Neural cell (in vitro differentiated cells): ENCODE results near the gene ZDHHC20. TPM values are rescaled to one million over a fixed set of nuclear protein-coding genes. Genes with fewer than 3 reads are reported as not detected.

Experiments used
- H2AFZ ChIP-seq: fragments of 200-600, 300-800 bp; sonication (generic), shearing (Covaris generic); 2 replicates; pipeline ENCODE4 v1.6.0; 2014; ENCODE audit warnings: low read depth, mild to moderate bottlenecking, antibody characterized with exemption, low read length, moderate library complexity
- H3F3A ChIP-seq: fragments of 200-600 bp; shearing (Covaris generic); 2 replicates; pipeline ENCODE4 v1.6.1; 2016; ENCODE audit warnings: mild to moderate bottlenecking, moderate library complexity, mixed read lengths, antibody characterized with exemption, low read length; ENCODE audit not compliant: insufficient read depth, poor library complexity, severe bottlenecking
- H3K27ac ChIP-seq: fragments of 200-600, 300-800 bp; sonication (generic), shearing (Covaris generic); 2 replicates; pipeline ENCODE4 v1.5.1; 2014; ENCODE audit warnings: mild to moderate bottlenecking, low read length, moderate library complexity
- H3K27me3 ChIP-seq: fragments of 300-800, 200-600 bp; sonication (generic), shearing (Covaris generic); 2 replicates; pipeline ENCODE4 v1.6.0; 2014; ENCODE audit warnings: mild to moderate bottlenecking, low read depth, low read length, moderate library complexity; ENCODE audit not compliant: insufficient read depth
- H3K36me3 ChIP-seq: fragments of 300-800, 200-600 bp; sonication (generic), shearing (Covaris generic); 2 replicates; pipeline ENCODE4 v1.5.1; 2014; ENCODE audit warnings: mild to moderate bottlenecking, antibody characterized with exemption, low read length, moderate library complexity; ENCODE audit not compliant: insufficient read depth
- H3K4me2 ChIP-seq: fragments of 300-800, 200-600 bp; sonication (generic), shearing (Covaris generic); 2 replicates; pipeline ENCODE4 v1.6.0; 2014; ENCODE audit warnings: mild to moderate bottlenecking, low read length
- H3K4me3 ChIP-seq: fragments of 300-800, 200-600 bp; sonication (generic), shearing (Covaris generic); 2 replicates; pipeline ENCODE4 v1.5.1; 2014; ENCODE audit warnings: mild to moderate bottlenecking, low read length, moderate library complexity
- H3K79me2 ChIP-seq: fragments of 200-600 bp; shearing (Covaris generic); replicated peaks from 2 replicates; pipeline ENCODE4 v1.6.0; 2014; ENCODE audit warnings: mild to moderate bottlenecking, low read length, moderate library complexity; ENCODE audit not compliant: insufficient read depth
- H3K9ac ChIP-seq: fragments of 300-800, 200-600 bp; sonication (generic), shearing (Covaris generic); 2 replicates; pipeline ENCODE4 v1.6.1; 2016; ENCODE audit warnings: mild to moderate bottlenecking, low read length, mixed read lengths
- H3K9me2 ChIP-seq: fragments of 200-600 bp; shearing (Covaris generic); 2 replicates; pipeline ENCODE4 v1.6.1; 2016; ENCODE audit warnings: mild to moderate bottlenecking, low read length, mixed read lengths; ENCODE audit not compliant: insufficient read depth
- H3K9me3 ChIP-seq: fragments of 200-600, 300-800 bp; sonication (generic), shearing (Covaris generic); 2 replicates; pipeline ENCODE4 v1.6.1; 2016; ENCODE audit warnings: mild to moderate bottlenecking, mixed run types, low read length, moderate library complexity, mixed read lengths
- H4K20me1 ChIP-seq: fragments of 200-600 bp; shearing (Covaris generic); 2 replicates; pipeline ENCODE4 v1.6.1; 2016; ENCODE audit warnings: mild to moderate bottlenecking, mixed run types; ENCODE audit not compliant: insufficient read depth
- CTCF ChIP-seq: fragments of 450-650 bp; IDR thresholded peaks from 2 replicates; pipeline ENCODE4 v1.5.1; 2014; ENCODE audit warnings: antibody characterized with exemption, mild to moderate bottlenecking, moderate library complexity; ENCODE audit not compliant: poor library complexity, severe bottlenecking
- EP300 ChIP-seq: fragments of 450-650 bp; conservative IDR thresholded peaks from 2 replicates; pipeline ENCODE4 v1.6.1; 2014; ENCODE audit warnings: antibody characterized with exemption, mild to moderate bottlenecking, moderate library complexity; ENCODE audit not compliant: poor library complexity, severe bottlenecking
- EZH2 ChIP-seq: fragments of 200-600, 300-800 bp; shearing (Covaris generic), sonication (generic); IDR thresholded peaks from 2 replicates; pipeline ENCODE4 v1.6.1; 2014; ENCODE audit warnings: antibody characterized with exemption, low read length, borderline replicate concordance, mild to moderate bottlenecking; ENCODE audit not compliant: insufficient read depth, poor library complexity, severe bottlenecking
- MXI1 ChIP-seq: fragments of 450-650 bp; conservative IDR thresholded peaks from 2 replicates; pipeline ENCODE4 v1.6.1; 2014; ENCODE audit warnings: antibody characterized with exemption, mild to moderate bottlenecking; ENCODE audit not compliant: poor library complexity, severe bottlenecking
- RAD21 ChIP-seq: fragments of 450-650 bp; conservative IDR thresholded peaks from 2 replicates; pipeline ENCODE4 v1.6.1; 2014; ENCODE audit warnings: antibody characterized with exemption, mild to moderate bottlenecking, moderate library complexity
- REST ChIP-seq: IDR thresholded peaks from 2 replicates; pipeline ENCODE4 v1.6.1; 2012; ENCODE audit warnings: borderline replicate concordance
- SMC3 ChIP-seq: fragments of 450-650 bp; conservative IDR thresholded peaks from 2 replicates; pipeline ENCODE4 v1.6.1; 2014; ENCODE audit warnings: antibody characterized with exemption, mild to moderate bottlenecking, moderate library complexity; ENCODE audit not compliant: poor library complexity
- TAF1 ChIP-seq: IDR thresholded peaks from 2 replicates; pipeline ENCODE4 v1.6.1; 2012; ENCODE audit warnings: low read depth
- polyA plus RNA-seq: library from polyadenylated mRNA; depleted of rRNA; stranded (reverse); fragments of >200 nt; gene quantifications from 2 replicates; pipeline ENCODE4 v1.2.3, GENCODE V29; 2014

ZDHHC20 gene
- polyA plus RNA-seq, 1 donor from 2014 or later = 43.3 TPM

GRCh38 chr13:21461131-21461530 is 2.0 kb upstream of the ZDHHC20 start:
- Histone ChIP-seq H3K4me2 (no peak overlapping the region), H3K79me2 (peaks cover 26% of the 10 kb centered on the region), H3K27me3 (no peaks in the 10 kb centered on the region), H3K4me3 (no peak overlapping the region), H3K9me2 (no peaks in the 10 kb centered on the region), H3K9ac (no peak overlapping the region), H3K27ac (no peak overlapping the region), H2AFZ (no peak overlapping the region), H3K9me3 (no peaks in the 10 kb centered on the region), H3K36me3 (no peaks in the 10 kb centered on the region), H3F3A (no peaks in the 10 kb centered on the region), H4K20me1 (no peaks in the 10 kb centered on the region)
- no peak for TF ChIP-seq CTCF
- TF ChIP-seq EP300 = no peak
- no peak for TF ChIP-seq RAD21
- no peak for TF ChIP-seq MXI1
- no peak for TF ChIP-seq TAF1
- no peak for TF ChIP-seq REST
- TF ChIP-seq EZH2 = no peak
- TF ChIP-seq SMC3 = no peak

DNA sequence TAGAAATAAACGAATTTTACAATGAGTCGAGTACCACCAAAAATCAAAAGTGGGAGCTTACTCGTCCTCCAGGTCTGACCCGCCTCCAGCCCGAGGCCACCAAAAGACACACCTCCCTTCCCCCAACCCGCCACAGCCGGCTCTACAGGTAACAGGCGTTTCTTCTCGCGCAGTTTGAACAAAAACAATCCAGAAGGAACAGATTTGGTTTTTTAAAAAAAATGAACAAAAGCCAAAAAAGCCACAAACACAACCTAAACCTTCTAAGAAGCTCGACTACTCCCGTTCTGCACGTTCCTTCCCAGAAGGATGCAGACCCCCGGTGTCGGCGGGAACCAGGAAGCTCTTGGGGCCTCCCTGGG is 671 bp downstream of the ZDHHC20 start:
- Histone ChIP-seq H4K20me1 (no peaks in the 10 kb centered on the region), H3K9ac (peak overlapping the region; percentile 90), H3K27me3 (no peaks in the 10 kb centered on the region), H3K4me3 (peak overlapping the region; percentile 97), H3K9me3 (no peaks in the 10 kb centered on the region), H3F3A (no peaks in the 10 kb centered on the region), H3K36me3 (no peaks in the 10 kb centered on the region), H3K79me2 (peaks cover 49% of the 10 kb centered on the region), H2AFZ (peak overlapping the region; percentile 85), H3K4me2 (peak overlapping the region; percentile 91), H3K27ac (peak overlapping the region; percentile 82), H3K9me2 (no peaks in the 10 kb centered on the region)
- TF ChIP-seq CTCF (no peak), RAD21 (no peak), REST (no peak), SMC3 (no peak)
